Activated naive CD4-positive, alpha-beta T cell (primary cell): Measurements from ENCODE around the gene EPHB1.

Experiments
- DNase-seq, 4 experiments: peaks; one replicate each; lab custom pipeline; 2025; lab: John Stamatoyannopoulos, UW

Gene EPHB1

GRCh38 chr3:135258916-135259315 is 463.9 kb downstream of the EPHB1 start:
- no peak for DNase-seq

GRCh38 chr3:135260025-135260424 is 465.0 kb downstream of the EPHB1 start:
- DNase-seq: no peak

- DNase-seq: no peak
Observed at GRCh38 chr3:135261214-135261775, 466.2 kb downstream of the EPHB1 start.

GRCh38 chr3:135261916-135262315 is 466.9 kb downstream of the EPHB1 start:
- no peak for DNase-seq

GRCh38 chr3:135262441-135262840 is 467.4 kb downstream of the EPHB1 start:
- DNase-seq: no peak

- DNase-seq: no peak
Observed at GRCh38 chr3:135263331-135263730, 468.3 kb downstream of the EPHB1 start.

- DNase-seq: no peak
Observed at GRCh38 chr3:135267487-135267886, 472.4 kb downstream of the EPHB1 start.

- DNase-seq: no peak
Observed at GRCh38 chr3:135268941-135269532, 474.0 kb downstream of the EPHB1 start.

- no peak for DNase-seq
Observed at GRCh38 chr3:135271177-135272025, 476.3 kb downstream of the EPHB1 start.

- no peak for DNase-seq
Observed at GRCh38 chr3:135272026-135272669, 477.1 kb downstream of the EPHB1 start.

GRCh38 chr3:135292162-135292561 is 497.1 kb downstream of the EPHB1 start:
- DNase-seq: no peak

- no peak for DNase-seq
Observed at GRCh38 chr3:135301670-135302069, 506.6 kb downstream of the EPHB1 start.

- no peak for DNase-seq
Observed at GRCh38 chr3:135304378-135304777, 509.3 kb downstream of the EPHB1 start.
